Left lung (tissue), 10 donors: ENCODE data around the gene ATAD3B. TPM values are rescaled to one million over a fixed set of nuclear protein-coding genes. Genes with fewer than 3 reads are reported as not detected.
A peak's percentile ranks its signal among the peaks of the same experiment; 100 is the strongest.
"Not testable (repeated sequence)": the region's sequence is repeated elsewhere in the genome, so short reads cannot be mapped to it uniquely, and the experiment has no call there.

Experiments used
- ATAC-seq: fragments of 200-7000 bp; cut with Tn5 transposase; one replicate; pipeline ENCODE4 v1.9.1; 2020; ENCODE audit warnings: moderate library complexity
- DNase-seq, 4 donors: peaks; one replicate each; pipeline ENCODE4 v3.0.0-alpha.2; 2013 to 2020
- H3K27ac ChIP-seq, 2 donors: fragments of 200-600 bp; sonication (generic) in 1 of 2; one replicate each; pipeline versions ENCODE4 v1.5.0 to v1.8.0; 2020 to 2021
- H3K27me3 ChIP-seq, 2 donors: fragments of 200-600 bp; sonication (generic) in 1 of 2; one replicate each; pipeline versions ENCODE4 v1.5.0 to v1.8.0; 2020 to 2021
- H3K36me3 ChIP-seq, 2 donors: fragments of 200-600 bp; sonication (generic) in 1 of 2; one replicate each; pipeline versions ENCODE4 v1.5.0 to v1.8.0; 2020 to 2021
- H3K4me1 ChIP-seq, 2 donors: fragments of 200-600 bp; one replicate each; pipeline ENCODE4 v1.8.0; 2021
- H3K4me3 ChIP-seq, 2 donors: fragments of 200-600 bp; sonication (generic) in 1 of 2; one replicate each; pipeline versions ENCODE4 v1.5.0 to v1.8.0; 2020 to 2021; ENCODE audit warnings: mild to moderate bottlenecking in 1 of 2
- H3K9me3 ChIP-seq, 2 donors: fragments of 200-600 bp; sonication (generic) in 1 of 2; one replicate each; pipeline versions ENCODE4 v1.5.0 to v1.8.0; 2020 to 2021
- CTCF ChIP-seq, 2 donors: fragments of 200-600 bp; sonication (generic) in 1 of 2; IDR thresholded peaks; one replicate each; pipeline versions ENCODE4 v1.5.0 to v1.8.0; 2021; ENCODE audit warnings: antibody characterized with exemption in 2 of 2
- intact Hi-C, 2 donors: fragments of 100-400 bp; cut with DNase I; formaldehyde crosslinking; loops; one replicate each; pipeline versions ENCODE4 v1.11.2 to v1.14.2; 2022
- polyA plus RNA-seq, 6 donors: library from polyadenylated mRNA; unstranded; fragments of 120-200 nt; gene quantifications; one replicate each; pipeline ENCODE4 v1.2.1, GENCODE V29; 2013; ENCODE audit not compliant: insufficient read length in 6 of 6
- total RNA-seq, 2 donors: library from RNA; stranded (reverse); fragmentation: NEBNext Ultra II Directional; extraction: Animal tissue kit (Norgen Biotek cat#: 25700); gene quantifications; one replicate each; pipeline ENCODE4 v1.2.1, GENCODE V29; 2021
- donor health status: DM: no; HTN: yes; CAD: no.
- donor health status: DM: no; HTN: no; CAD: no.

Gene ATAD3B
- total and polyA plus RNA-seq, 8 donors: 14.5 to 30.7 (median 18.9) TPM

DNA sequence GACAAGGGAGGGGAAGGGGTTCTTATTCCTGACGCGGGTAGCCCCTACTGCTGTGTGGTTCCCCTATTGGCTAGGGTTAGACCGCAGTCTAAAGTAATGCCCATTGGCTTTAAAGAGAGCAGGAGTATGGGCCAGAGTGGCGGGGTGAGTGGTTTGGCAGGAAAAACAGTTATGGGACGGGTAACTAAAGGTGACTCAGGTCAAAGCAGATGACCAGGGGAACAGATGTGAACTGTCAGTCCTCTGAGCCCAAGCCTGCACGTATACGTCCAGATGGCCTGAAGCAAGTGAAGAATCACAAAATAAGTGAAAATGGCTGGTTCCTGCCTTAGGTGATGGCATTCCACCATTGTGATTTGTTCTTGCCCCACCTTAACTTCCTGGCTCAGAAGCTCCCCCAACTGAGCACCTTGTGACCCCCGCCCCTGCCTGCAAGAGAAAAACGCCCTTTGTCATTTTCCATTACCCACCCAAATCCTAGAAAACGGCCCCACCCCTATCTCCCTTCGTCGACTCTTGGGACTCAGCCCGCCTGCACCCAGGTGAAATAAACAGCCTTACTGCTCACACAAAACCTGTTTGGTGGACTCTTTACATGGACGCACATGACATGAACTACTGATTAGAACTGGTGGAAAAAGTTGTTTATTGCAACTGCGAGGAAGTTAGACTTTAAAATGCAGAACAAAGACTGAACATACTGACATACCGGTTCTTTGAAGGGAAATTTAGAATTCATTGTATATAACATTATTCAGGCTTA is 758 bp upstream of the ATAD3B start:
- Histone ChIP-seq H3K27me3 (no peaks in the 10 kb centered on the region), H3K4me1 (peaks cover 9 to 31% of the 10 kb centered on the region in 2 donors), H3K27ac (peak overlapping the region; percentile 61 to 80), H3K9me3 (no peaks in the 10 kb centered on the region), H3K4me3 (peak overlapping the region; percentile 72 to 78), H3K36me3 (no peaks in the 10 kb centered on the region)
- DNase-seq (no peak), ATAC-seq (peak; percentile 20)
- TF ChIP-seq CTCF (IDR thresholded peaks at IDR 0.05): no peak
- intact Hi-C loops: no loop called here

DNA sequence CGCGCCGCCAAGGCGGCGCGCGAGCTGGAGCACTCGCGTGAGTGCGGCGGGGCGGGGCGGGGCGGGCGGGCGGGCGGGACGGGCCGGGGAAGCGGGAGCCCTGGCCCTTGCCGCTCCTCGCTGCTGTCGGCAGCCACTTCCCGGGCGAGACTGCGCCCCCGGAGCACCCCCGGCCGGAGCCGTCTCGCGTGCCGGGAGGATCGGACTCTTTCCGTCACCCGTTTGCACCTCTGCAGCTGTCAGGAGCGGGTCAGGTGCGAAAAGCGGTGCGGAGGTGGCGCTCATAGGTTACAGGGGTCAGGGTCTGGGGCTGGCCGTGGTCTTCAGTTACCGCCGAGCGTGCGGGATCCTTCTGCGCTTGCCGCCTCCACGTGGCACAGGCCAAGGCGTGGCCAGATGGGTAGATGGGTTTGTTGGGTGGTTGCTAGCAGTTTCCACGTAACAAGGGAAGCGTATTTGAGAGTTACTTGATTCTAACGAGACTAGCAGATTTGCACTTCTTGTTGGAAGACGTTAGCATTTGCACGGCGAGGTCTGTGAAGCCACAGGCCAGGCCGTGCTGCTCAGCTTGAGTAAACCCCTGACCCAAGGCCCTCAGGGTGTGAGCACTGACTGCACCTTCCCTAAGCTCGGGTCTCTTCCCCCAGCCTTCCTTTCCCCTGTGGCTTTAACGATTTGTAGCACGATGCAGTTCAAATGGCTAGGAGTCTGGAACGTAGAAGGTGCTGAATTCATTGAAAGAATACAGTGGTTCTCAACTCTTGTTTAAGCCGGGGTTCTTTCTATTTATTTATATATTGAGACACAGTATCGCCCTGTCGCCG is 700 bp downstream of the ATAD3B start:
- peak; percentile 7 for ATAC-seq
- peak overlapping the region; percentile 72 to 78 for H3K4me3 ChIP-seq
- H3K27ac ChIP-seq: peak overlapping the region in 1 of 2 donors; percentile 80
- H3K36me3 ChIP-seq, H3K27me3 ChIP-seq, intact Hi-C loops, H3K9me3 ChIP-seq, DNase-seq: not testable (repeated sequence)
- peaks cover 9 to 31% of the 10 kb centered on the region in 2 donors for H3K4me1 ChIP-seq

DNA sequence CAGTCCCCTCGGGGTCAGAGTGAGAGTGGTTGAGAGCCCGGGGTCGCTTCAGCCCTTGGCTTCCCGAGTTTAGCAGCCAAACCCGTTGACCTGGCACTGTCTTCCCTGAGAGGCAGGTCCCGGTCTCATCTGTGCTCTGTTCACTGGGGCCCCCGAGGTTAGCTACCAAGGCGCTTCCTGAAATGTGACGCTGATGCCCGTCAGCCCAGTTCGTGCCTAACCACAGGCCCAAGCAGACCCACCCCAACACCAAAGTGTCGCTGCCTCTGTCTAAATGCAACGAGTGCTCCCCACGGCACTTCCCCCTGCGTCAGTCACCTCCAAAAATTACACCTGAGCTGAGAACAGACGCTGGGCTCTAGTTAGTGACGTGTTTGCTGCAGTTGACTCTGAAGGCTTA is 4.4 kb downstream of the ATAD3B start:
- not testable (repeated sequence) for H3K27ac ChIP-seq, H3K4me3 ChIP-seq, H3K27me3 ChIP-seq, ATAC-seq, DNase-seq, H3K9me3 ChIP-seq
- intact Hi-C loops: loop anchor here in 1 of 2 donors (5.0 kb wide), 1 partner anchor 41 kb away; no protein-coding TSS in a partner anchor
- peaks cover 4 to 24% of the 10 kb centered on the region in 2 donors for H3K4me1 ChIP-seq
- peaks cover 0 to 42% of the 10 kb centered on the region in 2 donors for H3K36me3 ChIP-seq

GRCh38 chr1:1477206-1477605 is 5.6 kb downstream of the ATAD3B start:
- intact Hi-C loops: loop anchor here in 1 of 2 donors (5.0 kb wide), 1 partner anchor 40 kb away; no protein-coding TSS in a partner anchor
- no peaks in the 10 kb centered on the region for H3K9me3 ChIP-seq
- no peak overlapping the region for H3K27ac ChIP-seq
- peaks cover 0 to 48% of the 10 kb centered on the region in 2 donors for H3K36me3 ChIP-seq
- no peak overlapping the region for H3K4me3 ChIP-seq
- DNase-seq (no peak), ATAC-seq (no peak)
- no peaks in the 10 kb centered on the region for H3K27me3 ChIP-seq
- no peak for TF ChIP-seq CTCF (IDR thresholded peaks at IDR 0.05)
- H3K4me1 ChIP-seq: peaks cover 4 to 21% of the 10 kb centered on the region in 2 donors

DNA sequence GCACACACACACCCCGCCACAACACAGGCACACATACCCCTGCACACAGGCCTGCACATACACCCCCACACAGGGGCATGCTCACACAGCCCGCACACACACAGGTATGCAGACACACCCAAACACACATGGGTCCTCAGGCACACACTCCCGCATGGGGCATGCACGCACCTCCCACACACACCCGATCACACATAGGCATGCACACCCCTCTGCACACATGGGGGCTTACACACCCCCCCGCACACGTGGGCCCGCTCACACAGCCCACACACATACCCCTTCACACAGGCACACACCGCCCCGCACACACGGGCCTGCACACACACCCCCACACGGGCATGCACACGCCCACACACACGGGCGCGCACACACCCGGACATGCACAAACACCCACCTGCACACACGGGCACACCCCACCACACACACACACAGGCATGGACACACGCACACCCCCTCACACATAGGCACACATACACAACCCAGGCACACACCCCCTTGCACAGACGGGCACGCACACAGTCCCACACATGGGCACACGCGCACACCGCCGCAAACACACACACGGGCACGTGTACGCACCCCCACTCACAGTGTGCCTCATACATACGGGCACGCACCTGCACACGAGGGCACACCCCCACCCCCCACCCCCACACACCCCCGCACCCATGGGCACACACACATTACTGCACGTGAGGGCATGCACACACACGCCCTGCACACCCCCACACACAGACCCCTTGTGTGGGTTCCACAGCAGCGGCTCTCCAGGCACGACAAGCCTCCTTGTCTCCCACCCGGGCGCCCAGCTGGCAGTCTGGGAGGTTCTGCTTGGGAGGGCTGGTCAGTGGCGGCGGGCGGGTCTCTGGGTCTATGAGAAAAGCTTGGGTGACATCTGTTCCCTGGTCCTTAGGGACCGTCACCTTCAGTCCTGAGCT is 8.3 kb downstream of the ATAD3B start:
- intact Hi-C loops: loop anchor here in 1 of 2 donors (5.0 kb wide), 1 partner anchor 37 kb away; no protein-coding TSS in a partner anchor
- TF ChIP-seq CTCF (IDR thresholded peaks at IDR 0.05): no peak
- Histone ChIP-seq H3K36me3 (peaks cover 0 to 73% of the 10 kb centered on the region in 2 donors), H3K27me3 (no peaks in the 10 kb centered on the region), H3K4me1 (no peaks in the 10 kb centered on the region), H3K4me3 (no peak overlapping the region), H3K27ac (no peak overlapping the region), H3K9me3 (no peaks in the 10 kb centered on the region)
- no peak for ATAC-seq
- DNase-seq: no peak

GRCh38 chr1:1480488-1480867 is 8.9 kb downstream of the ATAD3B start:
- H3K27ac ChIP-seq, H3K4me1 ChIP-seq, DNase-seq, H3K27me3 ChIP-seq, H3K9me3 ChIP-seq, H3K4me3 ChIP-seq, intact Hi-C loops, ATAC-seq: not testable (repeated sequence)
- peaks cover 0 to 80% of the 10 kb centered on the region in 2 donors for H3K36me3 ChIP-seq

GRCh38 chr1:1481811-1482210 is 10.2 kb downstream of the ATAD3B start:
- intact Hi-C loops, H3K27me3 ChIP-seq, H3K27ac ChIP-seq, ATAC-seq, H3K9me3 ChIP-seq, DNase-seq, H3K4me1 ChIP-seq, H3K4me3 ChIP-seq: not testable (repeated sequence)
- peaks cover 0 to 89% of the 10 kb centered on the region in 2 donors for H3K36me3 ChIP-seq
